C4-2B (cell line): ENCODE data around the gene WWTR1.

Experiments
- H3K27ac ChIP-seq: fragments of 450-650 bp; 2 replicates; pipeline ENCODE4 v1.5.1; 2017
- CTCF ChIP-seq: fragments of 450-650 bp; conservative IDR thresholded peaks from 2 replicates; pipeline ENCODE4 v1.5.1; 2017; ENCODE audit warnings: mild to moderate bottlenecking
- ZFX ChIP-seq: fragments of 450-650 bp; IDR thresholded peaks from 2 replicates; pipeline ENCODE4 v1.6.1; 2017

The WWTR1 gene

GRCh38 chr3:149590691-149591441 is 67.0 kb downstream of the WWTR1 start:
- no peak overlapping the region for H3K27ac ChIP-seq
- TF ChIP-seq ZFX: no peak
- no peak for TF ChIP-seq CTCF

GRCh38 chr3:149589332-149589731 is 68.5 kb downstream of the WWTR1 start:
- no peak overlapping the region for H3K27ac ChIP-seq
- TF ChIP-seq CTCF: no peak
- TF ChIP-seq ZFX: no peak

GRCh38 chr3:149588909-149589308 is 68.9 kb downstream of the WWTR1 start:
- TF ChIP-seq ZFX: no peak
- no peak for TF ChIP-seq CTCF
- no peak overlapping the region for H3K27ac ChIP-seq

GRCh38 chr3:149587383-149587782 is 70.4 kb downstream of the WWTR1 start:
- TF ChIP-seq CTCF (no peak), ZFX (no peak)
- H3K27ac ChIP-seq: no peak overlapping the region

GRCh38 chr3:149586871-149587270 is 71.0 kb downstream of the WWTR1 start:
- TF ChIP-seq ZFX: no peak
- no peak for TF ChIP-seq CTCF
- no peak overlapping the region for H3K27ac ChIP-seq

GRCh38 chr3:149585401-149585726 is 72.5 kb downstream of the WWTR1 start:
- H3K27ac ChIP-seq: no peak overlapping the region

More at GRCh38 chr3:149585401-149585726, 72.5 kb downstream of the WWTR1 start:
- no peak for TF ChIP-seq ZFX
- TF ChIP-seq CTCF: no peak
